ENCODE data around the gene NCAM2.
"Not testable (repeated sequence)": the region's sequence is repeated elsewhere in the genome, so short reads cannot be mapped to it uniquely, and the experiment has no call there.

NCAM2 gene

DNA sequence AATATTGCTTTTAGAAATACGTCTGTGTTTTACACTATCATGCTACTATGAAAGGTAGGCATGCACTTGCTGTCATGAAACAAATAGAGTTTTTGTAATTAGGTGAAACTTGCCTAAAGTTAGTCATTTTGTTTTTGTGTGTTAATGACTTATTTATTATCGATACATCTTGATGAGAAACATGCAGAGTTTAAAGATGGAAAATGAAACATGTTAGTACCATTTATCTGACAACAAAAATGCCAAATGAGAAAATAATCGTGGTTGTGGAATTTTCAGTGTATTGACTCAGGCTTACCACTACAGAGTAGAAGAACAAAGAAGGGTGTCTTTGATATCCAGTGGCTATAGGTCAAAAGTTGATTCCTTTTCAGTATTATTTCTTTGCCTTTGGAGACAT lies 105.5 kb downstream of the NCAM2 start:
- DNase-seq (ENCODE audit: low spot score), result no peak

DNA sequence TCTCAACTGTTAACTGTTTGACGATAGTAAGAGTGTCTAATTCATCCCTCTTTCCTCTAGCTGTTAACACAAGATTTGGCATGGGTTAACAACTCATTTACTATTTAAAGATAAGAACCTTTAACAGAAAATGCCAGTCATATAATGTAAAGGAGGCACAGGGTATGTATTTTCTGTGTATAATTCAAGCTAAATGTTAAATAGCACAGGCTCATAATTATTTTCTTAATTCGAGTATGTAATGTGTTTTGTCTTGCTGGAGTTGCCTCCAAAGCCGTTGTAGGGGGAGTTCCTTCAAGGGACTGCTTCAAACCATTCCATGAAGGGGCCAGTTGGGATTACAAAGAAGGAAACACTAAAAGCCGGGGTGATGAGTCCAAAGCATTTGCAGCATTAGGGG lies 111.5 kb downstream of the NCAM2 start:
- no peak for DNase-seq (ENCODE audit: low spot score)

DNA sequence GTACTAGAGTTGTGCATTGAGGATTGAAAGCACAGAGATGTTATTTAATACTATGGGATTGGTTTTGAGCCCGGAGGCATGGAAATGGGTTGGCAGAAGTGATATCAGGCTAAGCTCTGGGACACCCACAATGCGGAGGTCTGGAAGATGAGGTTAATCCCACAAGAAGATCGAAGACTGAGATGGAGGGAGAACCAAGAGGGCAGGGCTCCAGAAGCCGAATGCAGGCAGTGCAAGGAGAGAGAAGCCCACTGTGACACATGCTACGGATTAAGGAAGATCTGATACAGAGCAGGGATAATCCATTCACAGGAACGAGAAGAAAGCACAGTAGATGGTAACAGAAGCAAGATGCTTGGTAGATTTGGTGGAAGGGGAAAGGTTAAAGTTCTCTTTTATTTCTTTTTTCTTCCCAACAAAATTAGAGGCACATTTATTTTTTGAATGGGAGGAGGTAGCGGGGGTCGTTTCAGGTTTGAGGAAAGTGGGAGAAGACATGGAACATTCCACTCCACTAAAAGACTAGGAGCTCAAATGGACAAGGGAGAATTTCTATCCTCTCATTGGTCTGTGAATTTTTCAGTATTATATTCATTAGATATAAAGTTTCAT lies 113.2 kb downstream of the NCAM2 start:
- no peak for DNase-seq (ENCODE audit: low spot score)

DNA sequence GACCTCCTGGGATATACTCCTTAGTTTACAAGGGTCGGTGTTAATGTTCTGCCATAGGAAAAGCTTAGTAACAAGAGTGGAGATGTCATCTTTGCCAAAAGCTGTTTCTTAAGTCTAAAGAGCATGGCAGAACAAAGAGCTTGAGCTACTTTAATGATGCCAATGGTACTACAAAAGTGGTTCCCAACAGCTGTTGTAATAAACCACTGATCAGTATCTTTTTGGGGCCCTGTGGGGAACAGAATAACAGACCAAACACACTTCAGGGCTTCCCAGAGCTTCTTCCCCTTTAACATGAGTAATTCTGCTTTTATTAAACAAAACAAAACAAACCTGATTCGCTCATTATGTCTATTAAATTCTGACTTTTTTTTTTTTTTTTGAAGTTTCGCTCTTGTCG lies 116.3 kb downstream of the NCAM2 start:
- no peak for DNase-seq (ENCODE audit: low spot score)

DNA sequence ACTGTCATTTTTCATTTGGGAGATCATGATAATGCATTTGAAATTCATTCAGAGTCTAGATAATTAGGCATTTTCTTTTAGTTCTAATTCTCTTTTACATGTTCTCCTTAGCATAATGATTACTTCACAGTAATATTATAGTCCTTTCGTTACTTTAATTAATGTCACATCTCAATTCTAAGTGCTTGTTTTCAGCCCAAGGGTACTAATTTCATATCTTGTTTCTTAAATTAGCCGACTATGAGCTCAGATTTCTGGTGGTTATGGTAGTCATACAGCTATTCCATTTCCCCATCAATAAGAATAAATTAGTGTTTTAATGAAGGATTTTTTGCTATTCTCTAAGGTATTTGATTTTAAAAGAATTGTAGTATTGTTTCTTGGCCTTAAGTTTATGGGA lies 120.9 kb downstream of the NCAM2 start:
- no peak for DNase-seq (ENCODE audit: low spot score)

DNA sequence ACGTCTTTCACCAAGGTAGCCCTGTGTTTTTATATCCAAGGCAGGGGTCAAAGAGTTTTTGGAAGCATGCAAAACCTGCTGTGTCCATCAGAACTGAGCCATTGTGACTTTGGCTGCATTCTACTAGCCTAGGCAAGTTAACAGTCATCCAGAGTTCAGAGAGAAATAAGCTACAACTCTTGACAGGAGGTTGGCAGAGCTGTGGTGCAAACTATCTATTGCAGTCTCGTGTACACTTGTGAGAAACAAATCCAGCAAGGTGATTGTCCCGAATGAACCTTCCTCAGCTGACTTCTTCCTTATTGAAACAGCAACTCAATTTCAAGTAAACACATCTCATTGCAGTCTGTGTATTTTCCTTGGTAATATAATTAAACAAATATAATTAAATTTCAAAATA lies 124.5 kb downstream of the NCAM2 start:
- DNase-seq (ENCODE audit: low spot score), result no peak

DNA sequence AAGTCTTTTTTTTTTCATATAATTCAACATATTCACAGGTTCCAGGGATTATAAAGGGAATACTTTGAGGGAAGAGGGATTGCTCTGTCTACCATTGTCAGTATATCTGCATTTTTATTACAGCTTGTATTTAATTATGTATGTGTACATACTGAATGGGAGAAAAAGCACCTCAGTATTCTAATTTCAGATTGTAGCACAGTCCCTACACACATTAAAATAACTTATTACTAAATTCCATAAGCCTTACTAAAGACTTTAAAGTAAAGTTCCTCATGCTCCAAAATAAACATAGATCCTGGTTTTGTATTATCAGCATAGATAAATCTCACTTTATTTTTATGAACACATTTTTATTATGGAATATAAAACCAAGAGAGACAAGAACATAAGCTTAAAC lies 134.2 kb downstream of the NCAM2 start:
- no peak for DNase-seq (ENCODE audit: low spot score)

DNA sequence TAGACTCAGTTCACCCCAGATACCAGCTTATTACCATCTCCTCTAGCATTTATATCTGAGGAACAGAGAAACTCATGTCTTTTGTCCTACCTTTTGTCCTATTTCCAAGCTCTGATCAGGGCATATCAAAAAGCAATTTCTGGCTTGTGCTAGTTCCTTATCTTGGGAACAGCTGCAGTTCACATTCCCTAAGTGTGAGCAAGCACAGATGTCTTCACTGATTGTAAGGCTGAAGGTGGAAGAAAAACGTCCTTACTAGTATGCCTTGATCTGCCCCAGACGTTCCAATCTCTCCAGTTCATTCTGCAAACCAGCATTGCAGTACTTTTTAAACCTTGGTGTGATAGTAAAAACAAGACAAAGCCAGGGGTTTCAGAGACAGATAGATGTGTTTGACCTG lies 139.8 kb downstream of the NCAM2 start:
- DNase-seq (ENCODE audit: low spot score), result no peak

DNA sequence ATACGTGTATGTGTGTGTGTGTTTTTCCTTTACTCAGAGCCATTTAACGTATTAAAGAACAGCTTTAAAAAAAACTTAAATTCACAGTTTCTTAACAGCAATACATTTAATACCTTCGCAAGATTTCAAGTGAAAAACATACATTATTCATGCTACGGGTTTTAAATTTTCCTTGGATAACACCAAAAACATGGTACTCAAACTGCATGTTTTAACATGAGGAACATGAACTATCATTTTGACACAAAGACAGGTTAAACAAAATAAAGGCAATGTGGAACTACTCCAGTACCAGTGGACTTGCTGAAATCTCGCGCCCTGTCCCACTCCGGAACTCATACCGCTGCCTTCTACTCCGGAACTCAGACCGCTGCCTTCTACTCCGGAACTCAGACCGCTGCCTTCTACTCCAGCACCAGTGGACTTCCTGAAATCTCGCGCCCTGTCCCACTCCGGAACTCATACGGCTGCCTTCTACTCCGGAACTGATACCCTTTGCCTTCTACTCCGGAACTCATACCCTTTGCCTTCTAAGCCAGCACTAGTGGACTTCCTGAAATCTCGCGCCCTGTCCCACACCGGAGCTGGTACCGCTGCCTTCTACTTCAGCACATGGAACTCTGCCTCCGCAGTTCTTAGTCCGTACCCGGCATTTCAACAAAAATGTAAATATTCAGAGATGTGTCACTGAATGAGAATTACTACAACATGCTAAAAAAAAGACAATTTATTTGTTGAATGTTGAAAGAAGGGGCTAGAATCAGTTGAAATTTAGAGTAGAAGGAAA lies 148.6 kb downstream of the NCAM2 start:
- DNase-seq (ENCODE audit: low spot score), result peak; percentile 10

DNA sequence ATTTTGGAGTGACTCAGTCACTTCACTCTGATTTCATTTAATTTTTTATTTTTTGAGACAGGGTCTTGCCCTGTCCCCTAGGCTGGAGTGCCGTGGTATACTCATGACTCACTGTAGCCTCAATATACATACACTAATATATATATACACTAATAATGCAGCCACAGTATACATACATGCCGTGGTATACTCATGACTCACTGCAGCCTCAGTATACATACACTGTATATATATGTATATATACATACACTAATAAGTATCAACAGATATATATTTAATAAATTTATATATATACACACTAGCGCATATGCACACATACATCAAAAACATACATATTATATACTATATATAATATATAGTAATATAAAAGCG lies 149.2 kb downstream of the NCAM2 start:
- no peak for DNase-seq (ENCODE audit: low spot score)

DNA sequence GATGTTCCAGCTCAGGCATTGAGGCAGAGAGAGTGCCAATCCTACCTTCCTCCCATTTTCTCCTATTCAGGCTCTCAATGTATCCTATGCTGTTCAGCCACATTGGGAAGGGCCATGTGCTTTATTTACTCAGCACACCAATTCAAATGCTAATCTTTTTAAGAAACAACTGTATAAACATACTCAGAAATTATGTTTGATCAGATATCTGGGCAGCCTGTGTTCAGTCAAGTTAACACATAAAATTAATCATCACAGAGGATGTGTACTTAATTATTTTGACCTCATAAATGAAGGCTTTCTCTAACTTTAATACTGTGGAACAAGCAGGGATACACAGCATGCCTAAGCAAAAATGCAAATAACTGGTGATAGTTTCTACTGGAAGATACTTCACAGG lies 149.8 kb downstream of the NCAM2 start:
- DNase-seq (ENCODE audit: low spot score), result no peak

DNA sequence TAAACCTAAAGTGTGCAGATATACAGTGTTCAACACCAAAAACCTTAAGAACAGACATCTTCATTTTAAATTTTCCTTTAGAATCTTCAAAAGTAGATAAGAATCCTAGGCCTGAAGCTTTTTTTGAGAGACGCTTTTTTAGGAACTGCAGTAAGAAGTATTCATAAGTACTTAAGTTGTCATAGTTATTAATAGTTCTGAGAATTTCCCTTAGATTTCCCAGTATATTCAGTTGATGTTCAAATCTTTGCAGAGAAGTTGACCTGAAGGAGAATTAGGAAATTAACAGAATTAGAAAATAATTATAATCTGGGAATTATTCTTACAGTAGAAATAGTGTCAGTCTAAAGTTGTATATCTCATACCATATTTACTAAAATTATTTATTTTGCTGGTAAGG lies 150.3 kb downstream of the NCAM2 start:
- DNase-seq (ENCODE audit: low spot score), result no peak

DNA sequence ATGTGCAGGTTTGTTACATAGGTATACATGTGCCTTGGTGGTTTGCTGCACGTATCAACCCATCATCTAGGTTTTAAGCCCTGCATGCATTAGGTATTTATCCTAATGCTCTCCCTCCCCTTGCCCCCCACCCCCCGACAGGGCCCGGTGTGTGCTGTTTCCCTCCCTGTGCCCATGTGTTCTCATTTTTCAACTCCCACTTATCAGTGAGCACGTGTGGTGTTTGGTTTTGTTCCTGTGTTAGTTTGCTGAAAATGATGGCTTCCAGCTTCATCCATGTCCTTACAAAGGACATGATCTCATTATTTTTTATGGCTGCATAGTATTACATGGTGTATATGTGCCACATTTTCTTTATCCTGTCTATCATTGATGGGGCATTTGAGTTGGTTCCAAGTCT lies 151.2 kb downstream of the NCAM2 start:
- DNase-seq (ENCODE audit: low spot score), result not testable (repeated sequence)

DNA sequence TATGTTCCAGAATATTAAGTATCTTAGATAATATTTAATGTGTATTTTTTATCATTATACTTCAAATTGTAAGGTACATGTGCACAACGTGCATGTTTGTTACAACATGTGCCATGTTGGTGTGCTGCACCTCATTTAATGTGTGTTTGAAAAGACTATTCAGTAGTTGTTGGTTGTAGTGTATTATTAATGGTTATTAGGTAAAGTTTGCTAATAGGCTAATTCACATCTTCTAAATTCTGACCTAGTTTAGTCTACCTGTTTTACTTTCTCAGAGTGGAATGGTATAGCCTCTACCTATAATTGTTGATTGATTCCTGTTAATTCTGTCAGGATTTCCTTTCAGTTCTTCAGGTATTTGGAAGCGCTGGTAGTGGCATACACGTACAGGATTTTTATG lies 153.0 kb downstream of the NCAM2 start:
- DNase-seq (ENCODE audit: low spot score), result no peak

DNA sequence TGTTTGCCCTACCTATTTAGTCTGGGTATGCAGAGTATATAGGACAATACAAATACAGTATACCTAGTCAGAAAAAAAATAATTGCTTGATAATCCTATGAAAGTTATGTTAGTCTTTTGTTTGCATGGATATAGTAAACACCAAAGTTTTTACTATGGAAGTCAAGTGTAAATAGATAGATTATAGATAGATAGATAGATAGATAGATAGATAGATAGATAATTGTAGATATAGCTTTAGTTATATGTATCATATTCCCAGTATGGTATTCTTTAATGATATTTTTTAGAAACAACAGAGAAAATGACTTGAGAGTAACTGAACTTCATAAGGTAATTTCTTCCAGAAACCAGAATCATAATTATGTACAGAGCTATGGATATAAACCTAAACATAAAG lies 158.2 kb downstream of the NCAM2 start:
- DNase-seq (ENCODE audit: low spot score), result no peak

DNA sequence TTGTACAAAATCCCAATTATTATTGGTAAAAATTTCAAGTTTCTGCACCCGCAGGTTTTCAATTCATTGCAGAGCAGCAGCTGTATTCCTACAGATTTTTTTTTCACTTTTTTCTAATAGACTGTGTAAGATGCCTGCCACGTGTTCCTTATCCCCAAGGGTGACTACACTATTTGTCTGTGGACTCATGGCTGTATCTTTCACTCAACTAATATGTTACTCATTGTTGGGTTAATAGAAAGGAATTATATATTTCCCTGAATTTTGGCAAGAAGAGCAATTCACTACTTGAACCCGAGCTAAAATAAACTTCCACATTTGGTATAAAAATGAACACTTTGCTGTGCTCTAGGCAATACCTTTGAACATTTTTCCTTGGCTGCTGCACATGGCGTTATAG lies 158.7 kb downstream of the NCAM2 start:
- no peak for DNase-seq (ENCODE audit: low spot score)

DNA sequence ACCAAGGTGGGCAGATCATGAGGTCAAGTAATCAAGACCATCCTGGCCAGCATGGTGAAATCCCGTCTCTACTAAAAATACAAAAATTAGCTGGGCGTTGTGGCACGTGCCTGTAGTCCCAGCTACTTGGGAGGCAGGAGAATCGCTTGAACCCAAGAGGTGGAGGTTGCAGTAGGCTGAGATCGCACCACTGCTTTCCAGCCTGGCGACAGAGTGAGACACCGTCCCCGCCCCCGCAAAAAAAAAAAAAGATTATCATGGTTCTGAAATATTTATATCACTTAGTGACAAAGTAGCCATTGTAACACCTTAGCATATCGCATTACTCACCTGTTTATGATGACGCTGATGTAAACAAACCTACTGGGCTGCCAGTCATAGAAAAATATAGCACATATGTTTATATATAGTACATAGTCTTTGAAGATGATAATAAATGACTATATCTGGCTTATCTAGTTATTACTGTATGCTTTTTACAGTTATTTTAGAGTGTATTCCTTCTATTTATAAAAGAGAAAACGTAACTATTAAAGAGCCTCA lies 160.2 kb downstream of the NCAM2 start:
- no peak for DNase-seq (ENCODE audit: low spot score)

DNA sequence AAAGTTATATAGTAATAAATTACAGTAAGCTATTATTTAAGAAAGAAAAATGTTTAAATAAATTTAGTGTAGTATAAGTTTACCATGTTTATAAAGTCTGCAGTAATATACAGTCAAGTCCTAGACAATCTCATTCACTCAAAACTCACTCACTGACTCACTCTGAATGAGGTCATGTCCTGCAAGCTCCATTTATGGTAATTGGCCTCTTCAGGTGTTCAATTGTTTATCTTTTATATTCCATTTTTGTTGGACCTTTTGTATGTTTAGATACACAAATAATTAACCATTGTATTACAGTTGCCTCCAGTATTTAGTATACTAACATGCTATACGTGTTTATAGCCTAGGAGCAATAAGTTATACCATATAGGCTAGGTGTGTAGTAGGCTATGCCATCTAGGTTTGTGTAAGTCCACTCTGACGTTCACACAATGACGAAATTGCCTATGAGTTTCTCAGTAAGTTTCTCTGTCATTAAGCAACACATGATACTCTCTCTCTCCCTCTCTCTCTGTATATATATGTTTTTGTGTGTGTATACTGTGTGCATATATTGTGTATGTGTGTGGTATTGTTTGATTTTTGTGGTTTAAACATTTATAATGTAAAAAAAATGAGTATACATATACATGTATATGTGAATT lies 161.2 kb downstream of the NCAM2 start:
- DNase-seq (ENCODE audit: low spot score), result no peak

DNA sequence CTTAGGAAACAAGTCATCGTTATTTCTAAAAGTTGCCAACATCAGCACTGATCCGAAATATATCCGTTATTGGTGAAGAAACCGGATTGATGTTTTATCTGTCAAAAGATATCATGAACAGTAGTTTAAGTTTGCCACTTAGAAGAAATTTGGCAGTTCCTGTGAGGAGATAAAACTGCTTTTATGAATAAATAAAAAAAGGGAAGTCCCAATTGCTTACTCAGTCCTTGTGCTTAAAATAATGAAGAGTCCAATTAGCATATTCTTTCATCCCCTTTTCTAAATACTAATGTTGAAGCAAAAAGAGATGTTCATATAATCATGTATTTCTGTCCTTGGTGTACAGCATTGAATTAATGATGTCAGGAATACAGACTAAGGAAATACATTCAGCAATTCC lies 164.6 kb downstream of the NCAM2 start:
- no peak for DNase-seq (ENCODE audit: low spot score)

DNA sequence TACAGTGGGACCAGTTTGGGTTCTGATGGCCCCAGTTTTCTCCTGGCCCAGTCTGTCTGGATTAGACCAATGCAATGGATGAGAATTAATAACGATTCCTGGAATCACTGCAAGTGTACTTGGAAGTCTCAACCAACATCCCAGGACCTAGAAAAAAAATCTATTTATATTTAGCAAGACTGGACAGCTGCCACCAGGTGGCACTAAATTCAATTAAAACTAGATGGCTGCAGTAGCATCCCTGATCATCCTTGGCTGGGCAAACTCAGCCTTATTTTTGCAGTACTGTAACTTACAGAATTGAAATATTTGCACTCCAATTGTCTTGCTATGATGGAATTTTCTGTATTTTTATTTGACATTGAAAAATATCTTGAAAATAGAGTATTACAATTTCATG lies 165.7 kb downstream of the NCAM2 start:
- DNase-seq (ENCODE audit: low spot score), result peak; percentile 10

DNA sequence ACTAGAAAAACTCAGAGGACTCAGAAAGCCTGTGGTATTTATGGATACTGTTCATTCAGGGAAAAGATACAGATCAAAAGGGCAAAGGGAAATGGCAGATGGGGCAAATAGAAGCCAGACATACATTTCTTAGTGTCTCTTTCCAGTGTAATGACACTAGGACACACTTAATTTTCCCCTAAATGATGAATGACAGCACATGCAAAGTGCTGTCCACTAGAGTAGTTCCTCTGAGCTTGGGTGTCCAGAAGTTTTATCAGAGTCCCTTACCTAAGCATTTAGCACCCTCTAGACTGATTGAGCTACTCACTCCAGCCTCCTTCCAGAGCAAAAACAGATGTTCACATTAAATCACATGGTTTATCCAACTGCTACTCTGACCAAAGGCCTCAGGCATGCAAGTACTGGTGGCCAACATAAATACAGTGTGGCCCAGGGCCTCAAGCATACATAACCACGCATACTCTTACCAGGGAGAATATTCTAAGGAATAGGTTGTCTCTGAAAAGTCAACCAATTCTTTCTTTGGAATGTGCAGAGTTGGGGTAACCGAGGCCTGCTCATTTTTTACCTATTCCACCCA lies 166.9 kb downstream of the NCAM2 start:
- DNase-seq (ENCODE audit: low spot score), result no peak

DNA sequence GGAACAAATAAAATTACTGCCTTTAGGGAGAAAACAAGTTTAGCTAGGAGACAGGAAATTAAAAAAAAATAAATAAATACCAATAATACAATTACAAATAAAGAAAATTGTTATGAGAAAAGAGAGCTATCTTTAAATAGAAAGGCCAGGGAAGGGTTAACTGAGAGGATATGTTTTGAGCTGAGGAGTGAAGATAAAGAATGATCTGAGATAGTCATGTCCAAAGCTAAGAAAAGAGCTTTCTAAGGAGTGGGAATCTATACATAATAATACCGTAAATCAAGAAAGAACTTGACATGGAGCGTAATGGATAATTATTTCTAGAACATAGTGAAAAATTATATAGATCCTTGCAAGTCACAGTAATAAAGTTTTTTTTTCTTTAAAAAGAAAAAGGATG lies 176.5 kb downstream of the NCAM2 start:
- DNase-seq (ENCODE audit: low spot score), result no peak

DNA sequence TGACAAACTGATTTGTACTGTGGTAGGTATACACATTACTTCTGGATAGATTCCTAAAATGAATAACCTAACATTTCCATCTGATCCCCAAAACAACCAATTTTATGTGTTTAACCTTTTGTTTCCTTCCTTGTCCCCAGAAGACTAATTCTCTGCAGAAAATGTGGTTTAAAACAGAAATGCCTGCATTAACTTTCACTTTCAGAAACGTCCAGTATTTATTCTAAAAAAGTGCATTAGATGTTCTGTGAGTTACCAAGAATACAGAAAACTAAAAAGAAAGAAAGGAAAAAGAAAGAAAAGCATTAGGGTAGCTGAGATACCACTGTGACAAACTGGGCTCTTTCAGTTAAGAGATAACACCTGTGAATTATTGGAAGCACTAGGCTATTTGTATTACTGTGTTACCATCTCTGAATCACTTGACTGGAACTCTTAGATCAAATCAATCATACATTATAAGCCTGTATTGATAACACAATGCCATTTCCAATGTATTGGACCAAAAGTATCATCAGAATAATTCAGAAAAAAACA lies 177.7 kb downstream of the NCAM2 start:
- DNase-seq (ENCODE audit: low spot score), result no peak

Data from HuH-7 (cell line).